B cell (primary cell): ENCODE data around the gene MAP4K4.

Source experiments
- CTCF ChIP-seq: fragments of 200-600 bp; IDR thresholded peaks from one replicate; pipeline ENCODE4 v1.8.0; 2022; ENCODE audit warnings: antibody characterized with exemption, mild to moderate bottlenecking
- EZH2 ChIP-seq: IDR thresholded peaks from 2 replicates; pipeline ENCODE4 v1.6.1; 2012; ENCODE audit warnings: borderline replicate concordance, low read depth, mild to moderate bottlenecking, moderate library complexity, low read length; ENCODE audit not compliant: insufficient read depth, poor library complexity, severe bottlenecking

- TF ChIP-seq CTCF: no peak
- TF ChIP-seq EZH2: no peak
These were observed 37.6 kb downstream of the MAP4K4 start for GRCh38 chr2:101735166-101735533.
